CD4-positive, alpha-beta T cell treated with Interleukin-1 beta for 1 hour (primary cell): Measurements from ENCODE around the gene TMEM243.
"Not testable (repeated sequence)": the region's sequence is repeated elsewhere in the genome, so short reads cannot be mapped to it uniquely, and the experiment has no call there.

ENCODE experiments used
- DNase-seq, 2 donors: peaks; one replicate each; pipeline ENCODE4 v3.0.0-alpha.2; 2020 to 2022

Gene TMEM243

GRCh38 chr7:87210506-87210905, 9.0 kb downstream of the TMEM243 start:
- no peak for DNase-seq

DNA sequence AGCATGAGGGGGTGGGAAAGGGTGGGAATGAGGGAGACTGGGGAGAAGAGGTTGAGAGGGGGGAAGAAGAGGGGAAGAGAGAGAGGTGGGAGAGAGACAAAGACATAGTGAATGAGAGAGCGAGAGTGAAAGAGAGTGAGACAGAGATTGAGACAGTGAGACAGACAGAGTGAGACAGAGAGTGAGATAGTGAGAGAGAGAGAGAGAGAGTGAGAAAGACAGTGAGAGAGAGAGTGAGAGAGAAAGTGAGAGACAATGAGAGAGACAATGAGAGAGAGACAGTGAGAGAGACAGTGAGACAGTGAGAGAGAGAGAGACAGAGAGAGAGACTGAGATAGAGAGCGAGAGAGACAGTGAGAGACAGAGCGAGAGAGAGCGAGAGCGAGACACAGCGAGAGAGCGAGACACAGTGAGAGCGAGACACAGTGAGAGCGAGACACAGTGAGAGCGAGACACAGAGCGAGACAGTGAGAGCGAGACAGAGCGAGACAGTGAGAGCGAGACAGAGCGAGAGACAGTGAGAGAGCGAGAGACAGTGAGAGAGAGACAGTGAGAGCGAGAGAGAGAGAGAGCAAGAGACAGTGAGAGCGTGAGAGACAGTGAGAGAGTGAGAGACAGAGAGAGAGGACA, 10.1 kb downstream of the TMEM243 start:
- no peak for DNase-seq

- no peak for DNase-seq
These were observed 13.2 kb downstream of the TMEM243 start for GRCh38 chr7:87206361-87206760.

GRCh38 chr7:87205701-87206100, 13.8 kb downstream of the TMEM243 start:
- DNase-seq: not testable (repeated sequence)

- DNase-seq: no peak
These were observed 14.6 kb downstream of the TMEM243 start for GRCh38 chr7:87204933-87205332.

DNA sequence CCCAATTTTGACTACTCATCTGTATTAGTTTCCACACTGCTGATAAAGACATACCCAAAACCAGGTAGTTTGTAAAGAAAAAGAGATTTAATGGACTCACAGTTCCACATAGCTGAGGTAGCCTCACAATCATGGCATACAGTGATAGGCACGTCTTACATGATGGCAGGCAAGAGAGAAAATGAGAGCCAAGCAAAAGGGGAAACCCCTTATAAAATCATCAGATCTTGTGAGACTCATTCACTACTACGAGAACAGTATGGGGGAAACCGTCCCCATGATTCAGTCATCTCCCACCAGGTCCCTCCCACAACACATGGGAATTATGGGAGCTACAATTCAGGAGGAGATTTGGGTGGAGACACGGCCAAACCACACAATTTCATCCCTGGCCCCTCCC, 15.6 kb downstream of the TMEM243 start:
- not testable (repeated sequence) for DNase-seq

DNA sequence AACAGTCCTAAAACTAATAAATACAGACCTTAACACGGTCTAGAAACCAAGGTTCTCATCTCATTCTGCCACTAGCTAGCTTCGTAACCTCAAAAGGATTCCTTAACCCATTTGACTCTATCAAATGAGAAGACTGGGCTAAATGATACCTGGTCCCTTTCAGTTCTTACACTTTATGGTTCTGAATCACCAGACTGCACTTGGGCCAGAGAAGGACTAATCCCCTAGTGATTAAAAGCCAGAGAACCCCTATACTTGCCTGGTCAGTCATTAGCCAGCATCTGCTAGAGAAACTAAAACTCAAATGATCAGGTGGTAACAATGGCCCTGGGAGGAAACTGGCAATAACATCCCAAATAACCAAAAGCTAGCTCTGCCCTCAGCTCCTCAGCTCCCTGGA, 16.8 kb downstream of the TMEM243 start:
- no peak for DNase-seq

DNA sequence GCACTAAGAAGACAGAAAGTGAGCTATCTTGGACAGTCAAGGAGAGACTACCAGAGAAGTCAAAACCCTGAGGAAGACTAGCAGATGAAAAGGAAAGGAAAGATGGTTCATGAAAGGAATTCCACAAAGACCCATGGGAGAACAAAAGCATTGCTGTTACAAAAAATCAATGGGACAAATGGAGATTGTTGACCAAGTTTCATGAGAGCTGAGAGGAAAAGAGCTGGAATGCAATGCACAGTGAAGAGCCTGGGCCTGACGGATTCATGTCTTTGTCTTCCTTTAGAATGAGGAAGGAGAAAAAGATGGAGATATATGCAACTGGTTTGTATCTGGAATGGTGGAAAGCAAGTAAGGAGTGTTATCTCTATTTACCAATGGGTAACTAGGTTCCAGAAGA, 17.3 kb downstream of the TMEM243 start:
- no peak for DNase-seq

DNA sequence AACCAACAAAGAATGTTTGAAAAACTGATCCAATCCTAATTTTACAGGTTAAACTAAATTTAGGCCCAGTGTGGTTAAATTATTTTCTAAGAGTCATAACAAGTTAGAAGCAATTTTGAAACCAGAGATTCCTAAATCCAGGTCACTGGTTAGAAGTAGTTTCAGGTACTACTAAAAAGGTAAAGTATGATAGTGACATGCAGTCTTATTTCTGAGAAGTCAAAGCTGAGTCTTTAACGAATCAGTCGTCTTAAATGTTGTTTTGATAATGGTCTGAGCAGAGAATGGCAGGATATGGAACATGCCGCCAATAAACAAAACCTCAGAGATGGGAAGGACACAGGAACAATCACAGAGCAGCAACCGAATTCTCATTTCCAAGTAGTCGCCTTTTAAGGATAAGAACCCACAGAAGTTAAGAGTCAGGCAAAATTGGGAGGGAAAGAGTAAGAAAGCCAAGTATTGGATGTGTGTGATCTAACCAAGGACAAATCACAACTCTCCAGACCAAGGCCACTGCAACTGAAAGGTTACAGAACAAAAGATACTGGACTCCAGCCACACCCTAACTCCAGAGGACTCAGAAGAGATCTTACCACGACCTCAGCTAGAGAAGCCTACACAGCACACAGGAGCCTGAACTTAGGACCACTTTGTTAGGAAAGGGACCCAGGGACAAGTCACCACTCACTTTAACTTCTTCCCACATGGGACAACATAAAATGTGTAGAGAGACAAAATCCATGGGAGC, 19.7 kb downstream of the TMEM243 start:
- no peak for DNase-seq

DNA sequence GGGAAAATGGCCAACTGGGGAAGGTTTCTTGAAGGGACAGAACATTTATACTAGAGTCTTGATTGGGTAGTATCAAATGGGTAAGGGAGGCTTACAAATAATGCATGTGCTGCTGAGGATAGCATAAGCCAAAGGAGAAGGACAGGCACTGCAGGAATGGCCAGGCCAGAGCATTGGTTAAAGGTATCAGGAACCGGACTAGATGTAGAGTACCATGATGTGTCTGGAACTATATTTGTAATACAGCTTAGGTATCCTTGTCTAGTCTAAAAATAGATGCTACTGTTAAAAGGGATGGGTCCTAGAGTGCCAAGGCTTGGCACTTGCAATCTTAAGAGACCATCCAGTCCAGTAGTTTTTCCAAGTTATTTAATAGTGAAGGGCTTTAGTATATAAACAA, 20.3 kb downstream of the TMEM243 start:
- DNase-seq: no peak

- DNase-seq: no peak
These were observed 25.6 kb downstream of the TMEM243 start for GRCh38 chr7:87193912-87194311.

GRCh38 chr7:87192784-87193487, 26.6 kb downstream of the TMEM243 start:
- DNase-seq: no peak

DNA sequence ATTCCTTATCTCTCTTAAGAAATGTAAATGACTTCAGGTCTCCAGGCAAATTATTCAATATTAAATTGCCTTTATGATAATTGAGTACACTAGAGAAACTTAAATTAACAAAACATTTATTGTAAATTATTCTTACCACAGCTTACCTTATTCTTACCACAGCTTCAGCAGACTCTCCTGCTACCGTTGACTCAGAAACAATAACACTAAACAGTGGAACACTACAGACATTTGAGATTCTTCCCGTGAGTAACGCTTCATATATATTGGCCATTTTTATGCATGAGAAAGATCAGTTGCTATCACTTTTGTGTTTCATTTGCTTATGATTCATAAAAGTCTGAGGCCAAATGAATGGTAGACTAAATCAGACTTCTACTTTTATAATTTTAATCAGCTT, 28.7 kb downstream of the TMEM243 start:
- no peak for DNase-seq

GRCh38 chr7:87188930-87189329, 30.6 kb downstream of the TMEM243 start:
- DNase-seq: no peak

DNA sequence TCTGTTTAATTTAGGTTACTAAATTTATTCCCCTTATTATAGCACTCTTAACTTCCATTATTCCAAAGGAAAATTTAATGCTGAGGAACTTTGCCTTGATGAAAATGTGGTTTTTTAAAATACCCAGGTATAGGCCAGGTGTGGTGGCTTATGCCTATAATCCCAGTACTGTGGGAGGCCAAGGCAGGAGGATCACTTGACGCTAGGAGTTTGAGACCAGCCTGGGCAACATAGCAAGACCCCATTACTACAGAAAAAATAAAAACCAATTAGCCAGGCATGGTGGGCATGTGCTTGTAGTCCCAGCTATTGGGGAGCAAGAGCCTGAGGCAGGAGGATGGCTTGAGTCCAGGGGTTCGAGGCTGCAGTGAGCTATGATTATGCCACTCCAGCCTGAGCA, 32.4 kb downstream of the TMEM243 start:
- no peak for DNase-seq

DNA sequence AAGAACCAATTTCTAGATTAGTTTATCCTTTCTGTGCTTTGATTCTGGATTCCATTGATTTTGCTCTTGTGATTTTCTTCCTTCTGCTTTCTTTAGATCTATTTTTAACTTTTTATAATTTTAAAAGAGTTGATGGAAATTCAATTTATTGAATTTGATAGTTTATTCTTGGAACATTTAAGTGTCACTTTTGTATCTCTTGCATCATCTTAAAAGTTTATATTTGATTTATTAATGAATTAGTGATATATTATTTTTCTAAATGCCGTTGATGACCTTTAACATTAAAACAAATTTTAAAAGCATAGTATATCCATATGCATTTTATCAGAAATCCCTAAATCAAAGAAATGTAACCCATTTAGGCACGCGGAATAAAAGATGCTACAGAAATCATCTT, 40.4 kb downstream of the TMEM243 start:
- DNase-seq: no peak

GRCh38 chr7:87178320-87178719, 41.2 kb downstream of the TMEM243 start:
- no peak for DNase-seq

- no peak for DNase-seq
These were observed 46.1 kb downstream of the TMEM243 start for GRCh38 chr7:87173471-87173870.

DNA sequence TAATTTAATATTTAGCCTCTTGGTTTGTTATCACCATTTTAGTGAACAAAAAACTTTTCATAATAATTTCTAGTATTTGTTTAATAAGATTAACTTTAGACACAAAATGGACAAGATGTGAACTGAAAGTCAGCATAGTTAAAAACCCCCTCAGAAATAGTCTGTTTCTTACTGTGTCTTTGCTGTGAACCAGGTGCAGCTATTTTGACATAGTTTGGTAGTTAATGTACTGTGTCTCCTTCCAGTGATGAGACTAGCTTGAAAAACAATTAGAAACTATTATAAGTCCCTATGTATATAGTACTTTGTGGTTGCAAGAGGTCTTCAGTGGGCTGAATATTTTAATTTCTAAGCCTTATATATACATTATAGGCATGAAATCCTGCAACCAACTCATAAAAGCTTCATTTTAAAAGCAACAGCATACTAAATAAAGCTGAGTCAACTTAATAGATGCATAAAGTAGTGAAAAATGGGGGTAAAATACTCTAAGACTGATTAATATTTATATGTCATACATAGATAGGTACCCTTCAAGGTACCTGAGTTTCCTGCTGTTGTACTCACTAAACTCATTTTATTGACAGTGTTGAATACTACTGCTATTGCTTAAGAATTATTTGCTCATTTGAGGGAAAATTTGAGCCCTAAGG, 48.1 kb downstream of the TMEM243 start:
- no peak for DNase-seq

- no peak for DNase-seq
These were observed 48.7 kb downstream of the TMEM243 start for GRCh38 chr7:87170828-87171227.

DNA sequence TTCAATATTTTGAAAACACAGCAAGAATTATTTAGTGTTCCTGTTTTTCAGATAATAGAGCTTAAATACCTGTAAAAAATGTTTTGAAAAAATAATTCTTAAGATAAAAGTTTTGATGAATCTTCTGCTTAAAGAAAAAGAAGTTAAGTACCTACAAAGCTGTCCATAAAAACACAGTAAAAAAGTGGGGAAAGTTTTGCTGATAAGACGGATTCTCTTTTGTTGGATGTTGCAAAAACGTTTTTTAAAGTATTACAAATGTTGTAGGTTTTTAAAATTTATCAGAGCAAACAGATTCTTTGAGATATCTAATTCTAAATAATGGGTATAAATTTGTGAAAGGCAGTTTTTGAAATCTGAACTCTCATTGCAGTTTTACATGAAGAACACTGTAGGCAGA, 55.1 kb downstream of the TMEM243 start:
- DNase-seq: no peak

GRCh38 chr7:87159538-87159937, 60.0 kb downstream of the TMEM243 start:
- DNase-seq: no peak

- DNase-seq: no peak
These were observed 62.8 kb downstream of the TMEM243 start for GRCh38 chr7:87156709-87157108.

DNA sequence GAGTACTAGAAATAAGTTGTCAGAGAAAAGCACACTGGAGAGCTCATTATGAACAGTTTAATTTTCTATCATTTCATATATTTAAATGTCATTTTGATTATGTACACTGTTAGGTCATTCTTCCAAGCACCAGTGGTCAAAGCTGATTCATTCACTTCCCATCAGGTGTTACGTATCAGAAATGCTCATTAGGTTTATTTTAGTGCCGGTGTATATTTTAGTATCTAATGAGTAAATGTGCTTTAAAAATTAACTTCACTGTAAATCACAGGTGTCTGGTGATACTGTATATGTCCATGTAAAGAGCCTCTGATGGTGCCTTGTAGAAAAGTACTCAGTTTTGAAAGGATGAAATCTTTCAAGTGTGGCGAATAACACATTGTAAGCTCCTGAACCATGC, 63.7 kb downstream of the TMEM243 start:
- DNase-seq: no peak
